Measurements from ENCODE around the gene PLA2G6.
"Not testable (repeated sequence)": the region's sequence is repeated elsewhere in the genome, so short reads cannot be mapped to it uniquely, and the experiment has no call there.

PLA2G6 gene

GRCh38 chr22:38191055-38191454 lies 9.4 kb upstream of the PLA2G6 start:
- DNase-seq, result no peak

GRCh38 chr22:38190581-38190980 lies 9.0 kb upstream of the PLA2G6 start:
- DNase-seq, result no peak

GRCh38 chr22:38189104-38189503 lies 7.5 kb upstream of the PLA2G6 start:
- no peak for DNase-seq

DNA sequence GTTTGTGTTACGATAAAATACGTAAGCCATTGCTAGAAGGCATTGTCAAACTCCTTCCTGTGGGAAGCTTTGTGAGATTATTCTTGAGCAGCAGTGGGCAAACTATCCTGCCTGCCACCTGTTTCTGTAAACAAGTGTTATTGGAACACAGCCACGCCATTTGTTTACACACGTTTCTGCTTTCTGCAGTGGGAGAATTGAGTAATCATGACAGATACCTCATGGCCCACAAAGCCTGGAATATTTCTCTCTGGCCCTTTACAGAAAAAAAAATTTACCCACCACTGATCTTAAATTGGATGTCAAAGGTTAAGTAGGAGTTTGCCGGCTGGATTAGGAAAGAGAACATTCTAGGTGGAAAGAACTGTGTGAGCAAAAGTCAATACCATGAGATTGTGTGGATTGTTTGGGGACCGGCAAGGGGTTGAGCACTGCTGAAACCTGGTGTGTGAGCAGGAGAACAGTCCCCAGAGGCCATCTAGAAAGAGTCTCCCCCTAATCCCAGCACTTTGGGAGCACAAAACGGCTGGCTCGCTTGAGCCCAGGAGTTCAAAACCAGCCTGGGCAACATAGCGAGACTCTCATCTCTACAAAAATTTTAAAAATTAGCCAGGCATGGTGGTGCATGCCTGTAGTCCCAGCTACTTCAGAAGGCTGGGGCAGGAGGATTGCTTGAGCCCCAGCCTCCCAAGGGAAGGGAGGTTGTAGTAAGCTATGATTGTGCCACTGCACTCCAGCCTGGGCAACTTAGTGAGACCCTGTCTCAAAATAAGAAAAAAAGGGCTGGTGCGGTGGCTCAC lies 6.0 kb upstream of the PLA2G6 start:
- DNase-seq, result peak in 2 of 3 donors; percentile 44 to 49

DNA sequence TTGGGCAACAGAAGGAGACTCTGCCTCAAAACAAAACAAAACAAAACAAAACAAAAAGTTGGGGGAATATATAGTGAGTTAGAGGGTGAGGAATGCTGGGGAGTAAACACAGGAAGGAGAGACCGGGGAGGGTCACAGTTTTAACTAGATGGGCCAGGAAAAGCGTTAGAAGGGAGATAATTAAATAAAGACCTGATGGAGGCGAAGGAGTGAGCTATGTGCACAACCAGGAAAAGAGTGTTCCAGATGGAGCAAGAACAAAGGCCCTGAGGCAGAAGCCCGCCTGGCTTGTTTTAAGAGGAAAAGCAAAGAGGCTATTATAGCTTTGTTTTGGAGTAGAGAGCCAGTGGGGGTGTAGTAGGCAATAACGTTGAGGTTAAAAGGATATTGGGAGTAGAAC lies 4.8 kb upstream of the PLA2G6 start:
- DNase-seq, result no peak

- no peak for DNase-seq
Observed at GRCh38 chr22:38184788-38185187, 3.2 kb upstream of the PLA2G6 start.

DNA sequence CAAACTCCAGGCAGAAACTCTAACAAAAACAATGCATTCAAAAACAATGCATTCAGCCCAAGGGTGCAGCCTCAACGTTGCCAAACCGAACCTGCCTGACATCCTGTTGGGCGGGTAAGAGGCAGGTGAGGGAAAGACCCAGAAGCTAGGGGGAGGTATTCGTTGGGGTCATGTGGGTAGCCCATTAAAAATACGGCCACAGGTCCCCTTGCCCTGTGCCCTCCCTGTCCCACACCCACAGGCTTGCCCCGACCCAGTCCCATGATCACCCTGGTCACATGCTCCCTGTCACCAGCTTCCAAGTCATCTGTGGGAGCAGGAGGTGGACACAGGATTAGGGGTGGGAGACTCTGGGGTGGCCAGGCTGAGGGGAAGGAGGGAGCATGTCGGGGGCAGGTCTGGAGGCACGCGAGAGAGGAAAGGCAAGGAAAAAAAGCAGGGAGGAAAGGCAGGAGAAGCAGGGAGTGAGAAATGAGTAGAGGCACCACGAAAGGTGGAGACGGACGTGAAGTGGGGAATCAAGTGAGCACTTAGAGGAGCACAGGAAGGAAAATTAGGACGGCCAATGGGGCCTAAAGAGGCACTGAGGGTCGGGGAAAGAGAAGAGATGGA lies 683 bp downstream of the PLA2G6 start:
- peak; percentile 77 to 91 (median 78) for DNase-seq

- DNase-seq, result not testable (repeated sequence)
Observed at GRCh38 chr22:38178605-38178937, 3.1 kb downstream of the PLA2G6 start.

GRCh38 chr22:38177926-38178604 lies 3.6 kb downstream of the PLA2G6 start:
- peak; percentile 28 to 47 (median 29) for DNase-seq

DNA sequence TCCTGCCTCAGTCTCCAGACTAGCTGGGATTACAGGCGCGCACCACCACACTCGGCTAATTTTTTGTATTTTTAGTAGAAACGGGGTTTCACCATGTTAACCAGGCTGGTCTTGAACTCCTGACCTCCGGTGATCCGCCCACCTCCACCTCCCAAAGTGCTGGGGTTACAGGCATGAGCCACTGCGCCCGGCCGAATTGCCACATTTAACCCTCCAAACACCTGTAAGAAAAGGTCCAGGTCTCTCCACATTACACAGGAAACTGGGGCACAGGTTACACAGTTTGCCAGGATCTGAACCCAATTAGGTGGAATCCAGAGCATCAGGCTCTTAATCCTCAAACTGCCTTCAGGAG lies 4.1 kb downstream of the PLA2G6 start:
- DNase-seq, result not testable (repeated sequence)

DNA sequence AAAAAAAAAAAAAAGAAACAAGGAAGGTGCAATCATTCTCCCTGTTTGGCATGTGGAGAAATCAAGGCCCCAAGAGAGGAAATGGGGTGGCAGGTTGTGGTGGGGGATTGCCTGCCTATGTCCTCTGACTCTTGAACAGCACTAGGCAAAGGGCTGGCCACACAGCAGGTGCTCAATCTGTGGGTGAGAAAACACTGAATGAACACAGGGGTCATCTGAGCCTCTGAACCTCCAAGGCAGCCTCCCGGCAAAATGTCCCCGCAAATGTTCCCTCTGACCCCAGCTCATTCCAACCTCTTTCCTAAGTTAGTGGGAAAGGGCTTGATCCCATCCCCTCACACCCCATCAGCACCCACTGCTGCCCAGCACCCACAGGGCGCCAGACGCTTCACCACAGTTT lies 4.6 kb downstream of the PLA2G6 start:
- peak in 1 of 3 donors; percentile 23 for DNase-seq

- peak; percentile 90 to 95 (median 93) for DNase-seq
Observed at GRCh38 chr22:38176170-38176741, 5.4 kb downstream of the PLA2G6 start.

- DNase-seq, result no peak
Observed at GRCh38 chr22:38175206-38176118, 6.2 kb downstream of the PLA2G6 start.

GRCh38 chr22:38174626-38175025 lies 7.0 kb downstream of the PLA2G6 start:
- DNase-seq, result no peak

DNA sequence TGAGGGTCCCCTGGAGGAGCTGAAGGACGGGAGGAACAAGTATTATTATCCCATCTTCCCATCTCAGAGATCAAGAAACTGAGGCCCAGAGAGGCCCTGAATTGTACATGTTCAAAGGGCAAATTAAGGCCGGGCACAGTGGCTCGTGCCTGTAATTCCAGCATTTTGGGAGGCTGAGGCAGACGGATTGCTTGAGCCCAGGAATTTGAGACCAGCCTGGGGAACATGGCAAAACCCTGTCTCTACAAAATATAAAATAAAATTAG lies 8.1 kb downstream of the PLA2G6 start:
- DNase-seq, result no peak

GRCh38 chr22:38172832-38173640 lies 8.6 kb downstream of the PLA2G6 start:
- peak in 2 of 3 donors; percentile 21 to 31 for DNase-seq

- DNase-seq, result no peak
Observed at GRCh38 chr22:38171927-38172831, 9.5 kb downstream of the PLA2G6 start.

GRCh38 chr22:38170469-38170868 lies 11.2 kb downstream of the PLA2G6 start:
- DNase-seq, result no peak

DNA sequence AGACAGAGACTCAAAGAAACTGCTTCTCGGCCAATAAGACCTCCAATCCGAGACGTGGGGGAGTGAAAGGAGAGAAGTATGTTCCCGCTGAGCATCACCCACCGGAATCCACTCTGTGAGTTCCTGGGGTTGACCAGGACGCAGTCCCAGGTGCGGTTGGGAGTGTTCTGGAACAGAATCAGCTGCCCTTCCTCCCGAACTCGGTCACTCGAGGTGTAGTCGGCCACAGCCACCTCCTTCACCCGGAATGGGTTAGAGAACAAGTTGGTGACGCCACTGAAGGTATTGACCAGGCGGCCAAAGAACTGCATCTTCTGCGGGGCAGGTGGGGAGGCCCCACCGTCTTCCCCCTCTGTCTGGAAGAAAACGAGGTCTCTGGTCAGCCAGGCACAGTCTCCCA lies 12.5 kb downstream of the PLA2G6 start:
- no peak for DNase-seq

- no peak for DNase-seq
Observed at GRCh38 chr22:38167988-38168407, 13.6 kb downstream of the PLA2G6 start.

All from suppressor macrophage treated with lipopolysaccharide for 1 hour (primary cell).